Stomach (tissue), 9 donors: Measurements from ENCODE around the gene IPO9. TPM values are rescaled to one million over a fixed set of nuclear protein-coding genes. Genes with fewer than 3 reads are reported as not detected.
"Not testable (repeated sequence)": the region's sequence is repeated elsewhere in the genome, so short reads cannot be mapped to it uniquely, and the experiment has no call there.

ENCODE experiments used
- DNase-seq, 2 donors: peaks; one replicate each; pipeline versions ENCODE4 v3.0.0 to v3.0.0-alpha.2; 2013 to 2019
- H3K27ac ChIP-seq, 5 donors: fragments of 200-600 bp in 4 of 5; sonication (generic) in 4 of 5; one replicate each; pipeline ENCODE4 v1.5.1; 2013 to 2019; ENCODE audit warnings: mild to moderate bottlenecking in 1 of 5, moderate library complexity in 1 of 5
- H3K27me3 ChIP-seq, 3 donors: fragments of 200-600 bp; sonication (generic); one replicate each; pipeline ENCODE4 v1.5.1; 2017 to 2019; ENCODE audit warnings: mixed run types in 1 of 3
- H3K36me3 ChIP-seq, 4 donors: fragments of 200-600 bp; sonication (generic); 1 replicate in 3 of 4; 2 replicates in 1 of 4; pipeline ENCODE4 v1.5.1; 2016 to 2019
- H3K4me1 ChIP-seq, 4 donors: fragments of 200-600 bp; sonication (generic); one replicate each; pipeline ENCODE4 v1.5.1; 2016 to 2019
- H3K4me3 ChIP-seq, 4 donors: fragments of 200-600 bp; sonication (generic) in 3 of 4; one replicate each; pipeline ENCODE4 v1.5.1; 2016 to 2019; ENCODE audit warnings: mild to moderate bottlenecking in 1 of 4
- H3K9me3 ChIP-seq, 4 donors: fragments of 200-600 bp; sonication (generic); one replicate each; pipeline ENCODE4 v1.5.1; 2016 to 2019
- EP300 ChIP-seq: sonication (generic); formaldehyde crosslinking; IDR thresholded peaks from one replicate; pipeline ENCODE4 v1.6.1; 2017; ENCODE audit warnings: antibody characterized with exemption
- POLR2A ChIP-seq, 4 donors: fragments of 450-650 bp; IDR thresholded peaks; one replicate each; pipeline ENCODE4 v1.6.1; 2016; ENCODE audit warnings: antibody characterized with exemption in 4 of 4, control low read depth in 2 of 4, mild to moderate bottlenecking in 1 of 4, moderate library complexity in 1 of 4
- POLR2AphosphoS5 ChIP-seq, 3 donors: sonication (generic); formaldehyde crosslinking; IDR thresholded peaks; one replicate each; pipeline ENCODE4 v1.6.1; 2016; ENCODE audit warnings: antibody characterized with exemption in 3 of 3
- WGBS, 5 donors: extraction: QIAGEN DNeasy Blood & Tissue Kit in 3 of 5; methylation state at CpG; one replicate each; pipeline versions ENCODE4 v1.1.5 to v1.1.7; 2013 to 2018; 5-methylcytosine and 5-hydroxymethylcytosine counted together
- intact Hi-C: fragments of 100-400 bp; cut with DNase I; formaldehyde crosslinking; loops from one replicate; pipeline ENCODE4 v1.15.1; 2023; ENCODE audit warnings: low total_unique reads
- polyA plus RNA-seq, 3 donors: library from polyadenylated mRNA; stranded (reverse); fragments of 200-250 nt; gene quantifications; one replicate each; pipeline ENCODE4 v1.2.3, GENCODE V29; 2013
- total RNA-seq, 5 donors: library from RNA; depleted of rRNA; stranded (reverse); fragments of >200 nt; gene quantifications; one replicate each; pipeline versions ENCODE4 v1.1.0 to v1.2.3, GENCODE V29; 2014 to 2016
- TF ChIP-seq, protein P1 (sequence below), 7 experiments: fragments of 450-650 bp in 4 of 7; fragments of 200-600 bp in 3 of 7; sonication (generic) in 3 of 7; IDR thresholded peaks; one replicate each; pipeline ENCODE4 v1.5.1; 2016 to 2019; ENCODE audit warnings: antibody characterized with exemption in 7 of 7, control low read depth in 2 of 7, mild to moderate bottlenecking in 1 of 7
- donor health status: healthy with polysubstance abuse.
- donor health status: Bipolar disorder and iron deficiency.
- donor health status: healthy.

Gene IPO9
- total and polyA plus RNA-seq, 8 donors = 5.2 to 27.9 (median 12.1) TPM

GRCh38 chr1:201900476-201900875, 71.5 kb downstream of the IPO9 start:
- TF ChIP-seq POLR2A (IDR thresholded peaks at IDR 0.05) (no peak), POLR2AphosphoS5 (IDR thresholded peaks at IDR 0.05) (no peak)
- TF ChIP-seq, protein P1, sequence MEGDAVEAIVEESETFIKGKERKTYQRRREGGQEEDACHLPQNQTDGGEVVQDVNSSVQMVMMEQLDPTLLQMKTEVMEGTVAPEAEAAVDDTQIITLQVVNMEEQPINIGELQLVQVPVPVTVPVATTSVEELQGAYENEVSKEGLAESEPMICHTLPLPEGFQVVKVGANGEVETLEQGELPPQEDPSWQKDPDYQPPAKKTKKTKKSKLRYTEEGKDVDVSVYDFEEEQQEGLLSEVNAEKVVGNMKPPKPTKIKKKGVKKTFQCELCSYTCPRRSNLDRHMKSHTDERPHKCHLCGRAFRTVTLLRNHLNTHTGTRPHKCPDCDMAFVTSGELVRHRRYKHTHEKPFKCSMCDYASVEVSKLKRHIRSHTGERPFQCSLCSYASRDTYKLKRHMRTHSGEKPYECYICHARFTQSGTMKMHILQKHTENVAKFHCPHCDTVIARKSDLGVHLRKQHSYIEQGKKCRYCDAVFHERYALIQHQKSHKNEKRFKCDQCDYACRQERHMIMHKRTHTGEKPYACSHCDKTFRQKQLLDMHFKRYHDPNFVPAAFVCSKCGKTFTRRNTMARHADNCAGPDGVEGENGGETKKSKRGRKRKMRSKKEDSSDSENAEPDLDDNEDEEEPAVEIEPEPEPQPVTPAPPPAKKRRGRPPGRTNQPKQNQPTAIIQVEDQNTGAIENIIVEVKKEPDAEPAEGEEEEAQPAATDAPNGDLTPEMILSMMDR (IDR thresholded peaks at IDR 0.05) = no peak
- peak overlapping the region in 4 of 5 donors; percentile 55 to 84 (median 74) for H3K27ac ChIP-seq
- WGBS, 5 donors = 54 to 80% (median 74%) methylated on average over 5 of the region's 5 CpGs

GRCh38 chr1:201901036-201901435, 72.1 kb downstream of the IPO9 start:
- 83 to 90% (median 90%) methylated on average over 6 of the region's 6 CpGs for WGBS, 5 donors
- H3K27me3 ChIP-seq, DNase-seq, H3K4me3 ChIP-seq, H3K9me3 ChIP-seq: not testable (repeated sequence)
- Histone ChIP-seq H3K36me3 (peaks cover 0 to 39% (median 21%) of the 10 kb centered on the region in 4 donors), H3K27ac (peak overlapping the region in 4 of 5 donors; percentile 55 to 84 (median 74)), H3K4me1 (peaks cover 2 to 88% (median 45%) of the 10 kb centered on the region in 4 donors)
- intact Hi-C loops = loop anchor here (10.0 kb wide), 1 partner anchor 224 kb away; the partner anchor contains the start of gene GPR37L1

More at GRCh38 chr1:201900476-201900875, 71.5 kb downstream of the IPO9 start:
- Histone ChIP-seq H3K36me3 (peaks cover 0 to 39% (median 21%) of the 10 kb centered on the region in 4 donors), H3K4me3 (no peak overlapping the region), H3K4me1 (peaks cover 4 to 88% (median 43%) of the 10 kb centered on the region in 4 donors), H3K9me3 (no peaks in the 10 kb centered on the region), H3K27me3 (no peaks in the 10 kb centered on the region)
- intact Hi-C loops = loop anchor here (10.0 kb wide), 1 partner anchor 224 kb away; the partner anchor contains the start of gene GPR37L1
- no peak for DNase-seq

DNA sequence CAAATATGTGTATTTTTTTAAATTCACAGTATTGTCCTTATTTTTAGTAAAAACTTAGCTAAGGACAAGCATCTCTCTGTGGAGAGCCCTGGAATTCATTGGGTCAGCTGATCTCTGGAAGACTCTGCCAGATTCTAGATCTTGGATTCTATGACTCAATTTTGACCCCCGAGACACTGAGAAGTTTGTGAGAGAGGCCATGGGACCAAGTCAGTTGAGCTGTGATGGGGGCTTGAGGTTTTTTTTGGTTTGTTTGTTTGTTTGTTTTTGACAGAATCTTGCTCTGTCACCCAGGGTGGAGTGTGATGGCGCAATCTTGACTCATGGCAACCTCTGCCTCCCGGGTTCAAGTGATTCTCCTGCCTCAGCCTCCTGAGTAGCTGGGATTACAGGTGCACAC, 73.2 kb downstream of the IPO9 start:
- intact Hi-C loops = loop anchor here (10.0 kb wide), 1 partner anchor 223 kb away; the partner anchor contains the start of gene GPR37L1
- peaks cover 0 to 88% (median 46%) of the 10 kb centered on the region in 4 donors for H3K4me1 ChIP-seq
- no peaks in the 10 kb centered on the region for H3K27me3 ChIP-seq
- peaks cover 0 to 31% (median 18%) of the 10 kb centered on the region in 4 donors for H3K36me3 ChIP-seq
- no peak overlapping the region for H3K4me3 ChIP-seq
- no peak for TF ChIP-seq POLR2A (IDR thresholded peaks at IDR 0.05)
- TF ChIP-seq, protein P1 (IDR thresholded peaks at IDR 0.05) = no peak
- no peak for TF ChIP-seq EP300
- TF ChIP-seq POLR2AphosphoS5 (IDR thresholded peaks at IDR 0.05) = no peak
- 65 to 83% (median 76%) methylated on average over 3 of the region's 3 CpGs for WGBS, 5 donors
- DNase-seq = no peak
- H3K9me3 ChIP-seq = no peaks in the 10 kb centered on the region
- H3K27ac ChIP-seq = peak overlapping the region in 4 of 5 donors; percentile 70 to 90 (median 80)

DNA sequence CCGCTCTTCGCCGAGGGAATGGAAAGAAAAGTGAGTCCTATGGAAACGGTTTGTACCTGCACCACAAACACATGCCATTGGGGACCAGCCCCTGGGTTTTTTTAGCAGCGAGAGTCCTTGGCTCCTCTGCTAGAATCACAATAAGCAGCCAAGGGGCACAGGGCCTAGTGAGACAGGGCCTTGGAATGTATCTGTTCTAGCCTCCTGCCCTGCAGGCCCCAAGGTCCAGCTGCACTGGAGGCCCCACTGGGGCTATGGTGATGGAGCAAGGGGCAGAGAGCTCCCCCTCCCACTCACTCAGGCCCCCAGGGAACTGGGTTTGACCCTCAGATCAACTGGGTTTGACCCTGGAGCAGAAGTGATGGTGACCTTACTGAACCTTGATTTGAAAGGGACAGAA, 74.2 kb downstream of the IPO9 start:
- Histone ChIP-seq H3K4me3 (no peak overlapping the region), H3K9me3 (no peaks in the 10 kb centered on the region), H3K4me1 (peaks cover 0 to 88% (median 46%) of the 10 kb centered on the region in 4 donors), H3K27me3 (no peaks in the 10 kb centered on the region), H3K27ac (peak overlapping the region in 4 of 5 donors; percentile 70 to 90 (median 80)), H3K36me3 (peaks cover 0 to 22% (median 11%) of the 10 kb centered on the region in 4 donors)
- intact Hi-C loops = loop anchor here (10.0 kb wide), 1 partner anchor 222 kb away; the partner anchor contains the start of gene GPR37L1
- no peak for DNase-seq
- 59 to 88% (median 78%) methylated on average over 5 of the region's 5 CpGs for WGBS, 5 donors
- TF ChIP-seq, protein P1 (IDR thresholded peaks at IDR 0.05) = no peak
- TF ChIP-seq EP300 (no peak), POLR2AphosphoS5 (IDR thresholded peaks at IDR 0.05) (peak in 2 of 3 donors; percentile 21 to 52), POLR2A (IDR thresholded peaks at IDR 0.05) (no peak)

- Histone ChIP-seq H3K27ac (peak overlapping the region; percentile 1 to 90 (median 74)), H3K9me3 (no peaks in the 10 kb centered on the region), H3K36me3 (peaks cover 0 to 8% (median 3%) of the 10 kb centered on the region in 4 donors), H3K27me3 (no peaks in the 10 kb centered on the region), H3K4me3 (no peak overlapping the region), H3K4me1 (peaks cover 0 to 87% (median 49%) of the 10 kb centered on the region in 4 donors)
- TF ChIP-seq POLR2AphosphoS5 (IDR thresholded peaks at IDR 0.05) (peak in 2 of 3 donors; percentile 47 to 51), POLR2A (IDR thresholded peaks at IDR 0.05) (no peak), EP300 (no peak)
- TF ChIP-seq, protein P1 (IDR thresholded peaks at IDR 0.05) = no peak
- 37 to 57% (median 49%) methylated on average over 6 of the region's 6 CpGs for WGBS, 5 donors
- intact Hi-C loops = loop anchor here (10.0 kb wide), 1 partner anchor 220 kb away; the partner anchor contains the start of gene GPR37L1
- DNase-seq = peak in 1 of 2 donors; percentile 86
Measured at GRCh38 chr1:201904579-201904978, 75.6 kb downstream of the IPO9 start.
